ENCODE data around the gene NARF.

DNA sequence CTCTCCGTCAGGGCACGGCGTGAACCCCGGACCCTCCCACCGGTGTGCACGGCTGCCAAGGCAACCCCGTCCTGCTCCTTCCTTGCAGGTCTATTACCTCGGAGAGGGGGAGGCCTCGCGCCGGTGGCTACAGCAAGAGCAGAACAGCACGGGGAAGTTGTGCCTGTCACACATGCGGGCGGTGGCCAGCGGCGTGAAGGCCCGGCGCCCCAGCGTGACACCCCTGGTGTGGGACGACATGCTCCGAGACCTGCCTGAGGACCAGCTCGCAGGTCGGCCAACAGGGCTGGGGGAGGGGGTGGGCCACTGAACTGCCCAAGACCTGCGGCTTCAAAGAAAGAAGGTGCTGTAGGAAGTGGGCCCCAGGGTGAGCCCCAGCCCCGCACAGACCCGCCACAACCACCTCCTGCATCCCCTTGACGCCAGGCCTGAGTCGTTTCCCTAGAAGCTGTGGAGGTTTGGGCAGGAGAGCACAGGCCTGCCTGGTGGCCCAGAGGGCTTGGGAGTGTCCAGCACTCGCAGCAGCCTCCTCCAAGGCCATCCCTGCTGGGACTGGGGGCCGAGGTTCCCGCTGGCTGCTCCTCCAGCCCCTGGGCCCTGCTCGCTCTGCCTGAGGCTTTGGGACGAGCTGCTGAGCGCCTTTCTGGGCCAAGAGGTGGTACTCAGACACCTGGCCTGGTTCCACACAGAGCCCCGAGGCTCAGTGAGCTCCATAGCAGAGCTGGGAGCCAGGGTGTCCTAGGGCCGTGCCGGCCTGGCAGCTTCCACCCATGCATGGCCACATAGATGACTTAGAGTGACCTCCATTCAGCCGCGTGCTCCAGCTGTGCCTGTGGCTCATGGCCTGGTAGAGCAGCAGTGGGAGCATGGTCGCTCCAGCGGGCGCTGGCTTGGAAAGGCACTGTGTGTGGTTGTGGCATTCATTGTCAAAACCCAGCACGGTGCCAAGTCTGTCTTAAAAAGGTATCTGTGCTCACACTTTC is 22.6 kb upstream of the NARF start:
- TF ChIP-seq, protein P1, sequence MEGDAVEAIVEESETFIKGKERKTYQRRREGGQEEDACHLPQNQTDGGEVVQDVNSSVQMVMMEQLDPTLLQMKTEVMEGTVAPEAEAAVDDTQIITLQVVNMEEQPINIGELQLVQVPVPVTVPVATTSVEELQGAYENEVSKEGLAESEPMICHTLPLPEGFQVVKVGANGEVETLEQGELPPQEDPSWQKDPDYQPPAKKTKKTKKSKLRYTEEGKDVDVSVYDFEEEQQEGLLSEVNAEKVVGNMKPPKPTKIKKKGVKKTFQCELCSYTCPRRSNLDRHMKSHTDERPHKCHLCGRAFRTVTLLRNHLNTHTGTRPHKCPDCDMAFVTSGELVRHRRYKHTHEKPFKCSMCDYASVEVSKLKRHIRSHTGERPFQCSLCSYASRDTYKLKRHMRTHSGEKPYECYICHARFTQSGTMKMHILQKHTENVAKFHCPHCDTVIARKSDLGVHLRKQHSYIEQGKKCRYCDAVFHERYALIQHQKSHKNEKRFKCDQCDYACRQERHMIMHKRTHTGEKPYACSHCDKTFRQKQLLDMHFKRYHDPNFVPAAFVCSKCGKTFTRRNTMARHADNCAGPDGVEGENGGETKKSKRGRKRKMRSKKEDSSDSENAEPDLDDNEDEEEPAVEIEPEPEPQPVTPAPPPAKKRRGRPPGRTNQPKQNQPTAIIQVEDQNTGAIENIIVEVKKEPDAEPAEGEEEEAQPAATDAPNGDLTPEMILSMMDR (IDR thresholded peaks at IDR 0.05) = no peak
- TF ChIP-seq POLR2A (IDR thresholded peaks at IDR 0.05) (no peak), POLR2AphosphoS5 (IDR thresholded peaks at IDR 0.05) (no peak), EP300 (IDR thresholded peaks at IDR 0.05) (no peak)
